IMR-90 (cell line): ENCODE data around the gene ANKRD44. TPM values are rescaled to one million over a fixed set of nuclear protein-coding genes. Genes with fewer than 3 reads are reported as not detected.

ENCODE experiments used
- ATAC-seq: fragments of 200-7000 bp; cut with Tn5 transposase; 2 replicates; pipeline ENCODE4 v1.9.1; 2020; ENCODE audit warnings: low read depth, mild to moderate bottlenecking, moderate library complexity
- BruUV-seq: library from RNA; stranded (reverse); fragments of 400-500 nt; replicated peaks from 2 replicates; lab custom pipeline; 2021; lab: Mats Ljungman, UMichigan
- CTCF ChIA-PET: fragments of 300-600 bp; formaldehyde crosslinking; extraction: SDS; loops from one replicate; lab custom pipeline; 2021; ENCODE audit warnings: antibody characterized with exemption; lab: Yijun Ruan, JAX
- POLR2A ChIA-PET: fragments of 300-600 bp; sonication (Branson Sonifier 250); formaldehyde crosslinking; loops from one replicate; lab custom pipeline; 2022; ENCODE audit warnings: antibody characterized with exemption; ENCODE audit not compliant: unreplicated experiment; lab: Charles Lee
- DNase-seq: peaks from one replicate; pipeline ENCODE4 v3.0.0; 2013
- H2AFZ ChIP-seq: replicated peaks from 2 replicates; pipeline ENCODE3; 2013; ENCODE audit warnings: low read length, mild to moderate bottlenecking; ENCODE audit not compliant: poor library complexity
- H2AK5ac ChIP-seq: 2 replicates; pipeline ENCODE4 v1.6.1; 2013; ENCODE audit warnings: low read depth, low read length, inconsistent platforms
- H2AK9ac ChIP-seq: replicated peaks from 2 replicates; pipeline ENCODE3; 2013; ENCODE audit warnings: mild to moderate bottlenecking, low read depth, low read length, moderate library complexity; ENCODE audit not compliant: poor library complexity
- H2BK120ac ChIP-seq: 2 replicates; pipeline ENCODE4 v1.6.1; 2013; ENCODE audit warnings: low read depth, low read length, inconsistent platforms
- H2BK15ac ChIP-seq: 3 replicates; pipeline ENCODE4 v1.6.1; 2013; ENCODE audit warnings: low read depth, low read length, inconsistent platforms
- H2BK20ac ChIP-seq: 2 replicates; pipeline ENCODE4 v1.6.1; 2013; ENCODE audit warnings: low read depth, mild to moderate bottlenecking, inconsistent platforms, low read length, moderate library complexity
- H2BK5ac ChIP-seq: 2 replicates; pipeline ENCODE4 v1.6.1; 2013; ENCODE audit warnings: mild to moderate bottlenecking, low read depth, low read length, inconsistent platforms; ENCODE audit not compliant: poor library complexity, severe bottlenecking
- H3K14ac ChIP-seq: replicated peaks from 2 replicates; pipeline ENCODE4 v1.6.1; 2013; ENCODE audit warnings: low read depth, low read length, inconsistent platforms
- H3K18ac ChIP-seq: 2 replicates; pipeline ENCODE4 v1.6.1; 2013; ENCODE audit warnings: low read depth, low read length, control low read depth
- H3K23ac ChIP-seq: 2 replicates; pipeline ENCODE4 v1.6.1; 2013; ENCODE audit warnings: low read depth, low read length, inconsistent platforms
- H3K27ac ChIP-seq: 2 replicates; pipeline ENCODE4 v1.5.1; 2013; ENCODE audit warnings: mild to moderate bottlenecking, control low read depth, low read length; ENCODE audit not compliant: insufficient read depth
- H3K27me3 ChIP-seq: 2 replicates; pipeline ENCODE4 v1.6.1; 2013; ENCODE audit warnings: low read length; ENCODE audit not compliant: control insufficient read depth, insufficient read depth
- H3K36me3 ChIP-seq: 2 replicates; pipeline ENCODE4 v1.6.1; 2013; ENCODE audit warnings: low read length, mixed read lengths; ENCODE audit not compliant: control insufficient read depth, insufficient read depth
- H3K4ac ChIP-seq: 2 replicates; pipeline ENCODE4 v1.6.1; 2013; ENCODE audit warnings: low read depth, low read length, inconsistent platforms
- H3K4me1 ChIP-seq: 2 replicates; pipeline ENCODE4 v1.6.1; 2013; ENCODE audit warnings: low read length, mixed read lengths; ENCODE audit not compliant: control insufficient read depth, insufficient read depth
- H3K4me2 ChIP-seq: 2 replicates; pipeline ENCODE4 v1.6.1; 2013; ENCODE audit warnings: low read depth, mild to moderate bottlenecking, control low read depth, low read length, moderate library complexity
- H3K4me3 ChIP-seq: 2 replicates; pipeline ENCODE4 v1.5.1; 2013; ENCODE audit warnings: low read depth, mild to moderate bottlenecking, control low read depth, low read length, moderate library complexity; ENCODE audit not compliant: insufficient read depth
- H3K56ac ChIP-seq: 2 replicates; pipeline ENCODE4 v1.6.1; 2013; ENCODE audit warnings: low read length, inconsistent platforms; ENCODE audit not compliant: insufficient read depth; ENCODE audit errors: extremely low read depth
- H3K79me1 ChIP-seq, 2 experiments: 2 replicates each; pipeline ENCODE4 v1.6.1; 2013; ENCODE audit warnings: low read length in 2 of 2, inconsistent platforms in 1 of 2, low read depth in 1 of 2
- H3K9ac ChIP-seq: 2 replicates; pipeline ENCODE4 v1.6.1; 2013; ENCODE audit warnings: low read depth, low read length, control low read depth
- H3K9me1 ChIP-seq: 2 replicates; pipeline ENCODE4 v1.6.1; 2013; ENCODE audit warnings: low read length, inconsistent platforms; ENCODE audit not compliant: insufficient read depth
- H3K9me3 ChIP-seq: 2 replicates; pipeline ENCODE4 v1.6.1; 2013; ENCODE audit warnings: low read length; ENCODE audit not compliant: control insufficient read depth, insufficient read depth
- H4K20me1 ChIP-seq: 2 replicates; pipeline ENCODE4 v1.6.1; 2013; ENCODE audit warnings: low read length, inconsistent platforms; ENCODE audit not compliant: insufficient read depth
- H4K5ac ChIP-seq: 2 replicates; pipeline ENCODE4 v1.6.1; 2013; ENCODE audit warnings: mild to moderate bottlenecking, low read depth, low read length, control low read depth
- H4K8ac ChIP-seq, 2 experiments: 2 replicates each; pipeline ENCODE4 v1.6.1; 2013; ENCODE audit warnings: low read depth in 2 of 2, low read length in 2 of 2, control low read depth in 1 of 2, inconsistent platforms in 1 of 2
- H4K91ac ChIP-seq: 2 replicates; pipeline ENCODE4 v1.6.1; 2013; ENCODE audit warnings: low read depth, low read length, inconsistent platforms; ENCODE audit not compliant: insufficient read depth
- MAFK ChIP-seq: IDR thresholded peaks from 2 replicates; pipeline ENCODE4 v1.6.1; 2012; ENCODE audit warnings: low read depth, low read length, improper control_type of control experiment
- RAD21 ChIP-seq: IDR thresholded peaks from 2 replicates; pipeline ENCODE4 v1.6.1; 2012; ENCODE audit warnings: low read length, improper control_type of control experiment
- WGBS, 2 experiments: methylation state at CpG; one replicate each; pipeline versions ENCODE4 v1.1.5 to v1.1.7; 2013; ENCODE audit warnings: missing lambda C conversion rate in 2 of 2; ENCODE audit not compliant: insufficient read length in 1 of 2; ENCODE audit errors: extremely low coverage in 2 of 2; 5-methylcytosine and 5-hydroxymethylcytosine counted together
- dilution Hi-C: fragments of 300-500 bp; cut with HindIII; formaldehyde crosslinking; loops from one replicate; pipeline ENCODE4 v1.14.3; 2018; ENCODE audit warnings: low sequenced_read_pairs; ENCODE audit not compliant: unreplicated experiment
- in situ Hi-C: fragments of 300-500 bp; cut with MboI; formaldehyde crosslinking; loops from 3 replicates; pipeline ENCODE4 v1.14.3; 2019; ENCODE audit warnings: low sequenced_read_pairs, inconsistent platforms, mixed read lengths
- intact Hi-C: fragments of 100-400 bp; cut with micrococcal nuclease; formaldehyde crosslinking; loops from 2 replicates; pipeline ENCODE4 v1.10.0; 2022
- polyA plus RNA-seq, 3 experiments: library from polyadenylated mRNA; depleted of rRNA; stranded (reverse); fragments of >200 nt; gene quantifications; 2 replicates each; pipeline ENCODE4 v1.2.3, GENCODE V29; 2012; ENCODE audit warnings: low replicate concordance in 1 of 3
- total RNA-seq: library from RNA; depleted of rRNA; stranded (reverse); fragments of >200 nt; gene quantifications from 2 replicates; pipeline ENCODE4 v1.2.3, GENCODE V29; 2012

The ANKRD44 gene
- total and polyA plus RNA-seq, 2 of the 4 experiments (the other 2 are of a cell fraction) = 5.2 to 15.6 TPM

GRCh38 chr2:197278799-197279763 lies 31.5 kb downstream of the ANKRD44 start:
- Histone ChIP-seq H3K9ac (no peak overlapping the region), H2BK120ac (no peak overlapping the region), H3K23ac (no peak overlapping the region), H2AK9ac (no peak overlapping the region), H3K4ac (no peak overlapping the region), H2BK5ac (no peak overlapping the region), H4K20me1 (no peaks in the 10 kb centered on the region), H3K4me1 (no peaks in the 10 kb centered on the region), H3K14ac (no peak overlapping the region; the same call in 1 of the 2 replicates), H3K79me1 (no peaks in the 10 kb centered on the region; a peak in 2 of 4 replicates), H3K4me2 (no peak overlapping the region), H4K8ac (no peak overlapping the region), H3K9me3 (no peaks in the 10 kb centered on the region), H4K5ac (no peak overlapping the region), H2BK15ac (no peak overlapping the region), H3K27me3 (no peaks in the 10 kb centered on the region), H3K56ac (no peak overlapping the region), H3K27ac (no peak overlapping the region), H3K36me3 (no peaks in the 10 kb centered on the region), H2AK5ac (no peak overlapping the region), H2BK20ac (no peak overlapping the region), H3K9me1 (no peaks in the 10 kb centered on the region), H4K91ac (no peak overlapping the region), H2AFZ (no peak overlapping the region), H3K18ac (no peak overlapping the region), H3K4me3 (no peak overlapping the region)
- dilution Hi-C loops = no loop called here
- intact Hi-C loops = no loop called here
- in situ Hi-C loops = no loop called here
- no TSS peak for BruUV-seq
- ChIA-PET POLR2A (no interaction called here), CTCF (interaction anchor here (1.1 kb wide), 1 partner anchor 11 kb away, joined by 3 read pairs; no protein-coding TSS in a partner anchor)
- no peak for DNase-seq
- no peak for ATAC-seq
- WGBS, 2 experiments = 89% methylated on average over 4 of the region's 12 CpGs; no CpG with 5 or more reads in 1 of the 2 experiments
- no peak for TF ChIP-seq RAD21
- TF ChIP-seq MAFK = peak; percentile 85
